GM18951 (cell line): ENCODE results near the gene MICALL1.

ENCODE experiments used
- POLR2A ChIP-seq: IDR thresholded peaks from 4 replicates; pipeline ENCODE4 v1.6.1; 2011; ENCODE audit warnings: mild to moderate bottlenecking; ENCODE audit not compliant: insufficient read length, insufficient read depth; ENCODE audit errors: extremely low read depth
- in situ Hi-C: fragments of 300-500 bp; cut with MboI; formaldehyde crosslinking; loops from one replicate; pipeline ENCODE4 v1.12.0; 2022; ENCODE audit warnings: low sequenced_read_pairs, mixed read lengths, inconsistent platforms; ENCODE audit not compliant: unreplicated experiment

The MICALL1 gene

DNA sequence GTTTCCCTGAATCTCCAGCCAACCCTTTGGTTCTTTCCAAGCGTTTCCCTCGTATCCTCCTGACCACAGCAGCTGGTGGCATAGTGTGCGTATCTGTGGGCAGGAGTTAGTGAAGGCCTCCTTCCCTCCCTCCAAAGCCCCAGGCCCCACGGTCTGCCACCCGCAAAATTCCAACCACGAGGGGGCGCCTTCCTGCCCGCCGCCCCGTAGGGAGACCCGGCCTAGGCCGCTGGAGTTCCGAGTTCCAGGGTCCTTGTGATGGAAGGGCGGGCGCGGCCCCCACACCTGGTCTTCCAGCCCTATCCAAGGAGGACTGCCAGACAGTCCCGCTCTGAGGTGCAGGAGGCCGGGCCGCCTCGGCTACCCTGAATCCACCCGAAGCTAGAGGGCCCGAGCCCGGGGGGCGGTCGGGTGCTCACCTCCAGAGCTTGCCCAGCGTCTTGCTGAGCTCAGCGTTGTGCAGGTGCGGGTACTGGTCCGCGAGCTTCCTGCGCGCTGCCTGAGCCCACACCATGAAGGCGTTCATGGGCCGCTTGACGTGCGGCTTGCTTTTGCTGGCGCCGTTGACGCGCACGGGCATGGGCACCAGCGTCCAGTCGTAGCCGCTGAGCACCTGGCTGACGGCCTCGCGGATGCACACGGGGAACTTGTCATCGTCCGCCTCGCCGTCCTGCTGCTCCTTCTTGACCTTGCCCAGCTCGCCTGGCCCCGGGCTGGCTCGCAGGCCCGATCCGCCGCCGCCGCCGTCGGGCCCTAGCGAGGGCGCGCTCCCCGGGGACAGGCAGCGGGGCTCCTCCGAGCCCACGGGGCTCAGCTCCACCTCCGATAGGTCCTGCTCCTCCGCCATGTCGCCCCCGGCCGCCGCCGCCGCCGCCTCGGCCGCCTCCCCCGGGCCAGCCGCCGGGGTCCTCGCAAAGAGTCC is 77.1 kb downstream of the MICALL1 start:
- TF ChIP-seq POLR2A: no peak
- in situ Hi-C loops: no loop called here

DNA sequence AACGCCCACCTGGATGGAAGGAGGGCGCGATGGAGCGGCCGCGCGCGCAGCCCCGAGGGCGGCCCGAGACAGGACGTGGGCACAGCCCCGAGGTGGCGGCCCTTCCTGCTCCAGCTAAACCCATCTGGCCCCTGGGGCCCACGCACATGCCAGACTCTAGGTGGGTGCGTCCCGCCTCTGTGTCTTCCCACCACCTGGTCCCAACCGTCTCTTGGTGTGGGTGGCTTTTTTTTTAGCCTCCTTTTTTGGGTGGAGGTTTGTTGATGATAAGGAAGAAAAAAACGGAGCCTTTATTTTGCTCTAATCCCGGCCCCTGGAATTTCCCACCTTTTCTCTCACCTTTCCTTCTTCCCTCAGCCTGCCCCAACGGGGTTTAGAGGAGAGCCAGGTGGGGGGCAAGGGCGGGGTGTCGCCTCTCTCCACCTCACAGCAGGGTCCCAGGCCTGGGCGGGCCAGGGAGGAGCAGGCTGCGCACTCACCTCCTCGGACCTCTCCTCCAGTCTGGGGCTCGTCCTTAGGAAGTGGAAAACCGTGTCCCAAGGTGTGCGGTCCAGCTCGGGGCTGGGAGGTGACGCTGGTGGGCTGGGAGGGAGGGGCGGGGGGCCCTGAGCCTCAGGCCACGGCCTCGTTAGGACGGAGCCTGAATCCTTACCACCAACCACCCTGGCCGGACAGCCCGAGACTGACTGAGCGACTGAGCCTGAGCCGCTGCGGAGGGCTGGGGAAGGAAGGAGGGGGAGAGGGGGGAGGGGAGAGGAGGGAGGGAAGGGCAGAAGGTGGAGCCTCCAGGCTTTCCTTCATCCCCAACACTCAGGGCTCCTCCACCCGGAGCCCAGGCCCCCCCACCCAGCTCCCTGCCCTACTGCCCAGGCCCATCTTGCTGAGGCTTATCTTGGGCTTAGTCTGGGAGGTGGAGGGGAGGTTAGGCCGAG is 78.0 kb downstream of the MICALL1 start, which contains the start of gene SOX10:
SOX10 (minus strand) TSS at position 696 of the 932 bp plus-strand sequence. CDS start 771 bp downstream, outside the sequence.
- no peak for TF ChIP-seq POLR2A
- in situ Hi-C loops: no loop called here

DNA sequence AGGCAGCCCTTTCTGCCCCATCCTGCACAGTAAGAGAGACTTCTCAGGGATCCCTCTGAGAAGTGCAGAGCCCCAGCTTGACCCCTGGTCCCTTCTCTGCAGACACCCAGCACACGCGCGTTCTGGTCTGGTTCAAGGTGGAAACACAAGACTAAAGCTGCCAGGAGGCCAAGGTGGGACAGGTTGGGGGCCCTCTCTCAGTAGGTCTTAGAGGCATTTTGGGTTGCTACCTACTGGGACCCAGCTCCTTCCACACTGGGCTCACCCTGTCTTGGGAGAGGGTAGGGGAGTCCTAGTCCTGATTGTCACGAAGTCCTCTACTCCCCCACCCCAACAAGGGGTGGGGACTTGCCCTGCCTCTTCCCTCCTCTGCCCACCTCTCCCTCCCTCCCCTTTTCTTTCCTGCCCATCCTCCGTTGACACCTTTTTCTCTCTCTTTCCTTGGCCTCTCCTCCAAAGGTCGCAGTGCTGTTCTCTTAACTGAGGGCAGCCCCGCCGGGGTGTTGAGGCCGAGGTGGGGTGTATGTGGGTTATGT is 79.0 kb downstream of the MICALL1 start:
- in situ Hi-C loops: no loop called here
- no peak for TF ChIP-seq POLR2A

DNA sequence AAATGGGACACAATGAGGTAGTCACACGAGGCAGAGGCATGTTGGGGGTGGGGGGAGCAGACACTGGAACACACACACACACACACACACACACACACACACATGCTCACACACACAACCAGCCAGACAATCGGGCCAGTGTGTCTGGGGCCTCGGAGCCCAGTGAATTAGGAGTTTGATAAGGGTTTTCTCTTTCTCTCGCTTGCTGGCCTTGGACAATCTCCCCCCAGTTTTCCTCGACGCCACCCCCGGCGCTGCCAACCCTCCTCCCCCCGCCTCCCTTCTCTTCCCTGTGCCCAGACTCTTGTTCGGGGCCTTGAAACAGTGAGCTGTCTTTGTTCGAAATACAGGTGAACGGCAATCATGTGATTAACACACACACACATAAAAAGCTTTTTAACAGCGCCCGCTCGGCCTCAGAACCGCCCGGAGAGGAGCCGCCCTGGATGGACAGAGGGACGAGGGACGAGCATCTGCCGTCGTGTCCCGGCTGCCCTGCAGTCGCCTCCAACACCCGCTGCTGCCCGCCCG is 79.7 kb downstream of the MICALL1 start:
- in situ Hi-C loops: no loop called here
- TF ChIP-seq POLR2A: no peak

DNA sequence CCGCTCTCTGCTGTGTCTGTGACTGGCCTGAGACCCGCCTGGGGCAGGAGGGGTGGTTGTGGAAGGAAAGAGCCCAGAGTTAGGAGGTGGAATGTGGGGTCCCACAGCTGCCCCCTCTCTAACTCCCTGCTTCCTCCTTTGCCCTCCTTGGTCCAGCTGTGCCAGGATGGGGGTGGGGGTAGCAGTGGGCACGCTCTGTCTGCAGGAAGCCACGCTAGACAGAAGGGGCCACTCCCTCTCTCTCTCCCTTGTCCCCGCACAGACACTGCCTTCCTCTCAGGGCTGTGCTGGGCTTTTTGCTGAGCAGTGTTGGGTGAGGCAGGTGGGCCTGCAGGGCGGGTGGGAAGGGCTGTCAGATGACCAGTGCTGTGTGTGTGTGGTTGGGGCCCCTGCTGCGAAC is 80.3 kb downstream of the MICALL1 start:
- TF ChIP-seq POLR2A: no peak
- in situ Hi-C loops: no loop called here

DNA sequence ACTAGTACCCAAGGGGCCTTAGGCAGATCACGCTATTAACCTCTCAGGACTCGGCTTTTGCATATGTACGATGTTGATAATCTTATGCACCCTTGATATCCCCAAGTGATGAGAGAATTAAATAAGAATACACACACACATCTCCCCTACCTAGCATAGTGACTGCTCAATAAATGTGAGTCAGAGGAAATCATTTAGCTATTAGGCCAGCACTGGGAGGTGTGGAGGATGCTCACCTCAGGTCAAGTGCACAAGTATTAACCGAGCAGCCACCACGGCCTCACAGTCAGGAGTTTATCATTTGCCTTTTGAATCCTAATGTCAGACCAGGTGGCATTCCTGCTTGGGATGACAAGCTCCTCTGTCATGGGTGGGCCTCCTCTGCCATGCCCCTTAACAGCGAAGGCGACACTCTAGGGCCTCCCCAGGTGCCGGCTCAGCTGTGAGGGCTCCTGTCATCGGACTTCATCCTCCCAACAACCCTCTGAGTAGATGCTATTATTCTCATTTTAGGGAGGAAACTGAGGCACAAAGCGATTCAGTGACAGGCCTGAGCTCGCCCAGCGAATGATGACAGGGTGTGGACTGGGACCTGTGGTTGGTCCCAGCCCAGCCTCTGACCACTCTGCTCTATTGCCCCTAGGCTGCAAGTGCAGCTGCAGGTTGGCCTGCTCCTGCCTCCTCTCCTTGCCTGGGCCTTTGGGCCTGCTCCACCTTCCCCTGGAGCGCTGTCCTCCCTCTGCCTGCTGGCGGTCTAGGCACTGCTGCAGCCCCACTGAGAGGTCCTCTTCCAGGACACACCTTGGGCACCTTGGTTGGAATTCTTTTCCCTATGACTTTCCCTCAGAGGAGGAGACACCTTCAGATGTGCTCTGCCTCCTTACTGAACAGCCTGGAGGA is 83.3 kb downstream of the MICALL1 start:
- TF ChIP-seq POLR2A: no peak
- in situ Hi-C loops: no loop called here

DNA sequence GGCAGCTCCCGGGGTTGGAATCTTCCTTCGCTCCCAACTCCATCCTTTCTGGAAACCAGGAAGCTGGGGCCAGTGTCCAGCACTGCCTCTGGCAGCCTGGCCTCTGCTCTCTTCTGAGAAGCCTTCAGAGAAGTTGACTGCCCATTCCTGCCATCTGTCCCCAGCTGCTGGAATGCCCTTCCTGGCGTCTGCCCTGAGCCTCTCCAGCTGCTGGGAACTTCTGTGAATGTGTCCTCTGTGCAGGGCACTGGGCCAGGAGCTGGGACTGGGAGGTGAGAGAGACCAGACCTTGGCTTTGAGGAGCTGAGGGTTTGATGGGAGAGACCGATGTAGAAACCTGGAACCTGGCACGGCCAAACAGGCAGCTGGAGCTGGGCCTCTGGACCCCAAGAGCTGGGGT is 84.2 kb downstream of the MICALL1 start:
- no peak for TF ChIP-seq POLR2A
- in situ Hi-C loops: no loop called here

DNA sequence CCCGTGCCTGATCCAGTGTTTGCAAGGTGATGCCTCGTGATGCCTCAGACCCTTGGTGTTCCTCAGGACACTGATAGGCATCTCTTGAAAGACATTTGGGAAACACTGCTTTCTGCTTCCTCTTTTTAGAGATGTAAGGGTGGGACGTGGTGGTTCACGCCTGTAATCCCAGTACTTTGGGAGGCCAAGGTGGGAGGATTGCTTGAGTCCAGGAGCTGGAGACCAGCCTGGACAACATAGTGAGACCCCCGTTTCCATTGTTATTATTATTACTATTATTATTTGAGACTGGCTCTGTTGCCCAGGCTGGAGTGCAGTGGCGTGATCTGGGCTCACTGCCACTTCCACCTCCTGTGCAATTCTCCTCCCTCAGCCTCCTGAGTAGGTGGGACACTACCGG is 84.8 kb downstream of the MICALL1 start:
- in situ Hi-C loops: no loop called here
- TF ChIP-seq POLR2A: no peak

DNA sequence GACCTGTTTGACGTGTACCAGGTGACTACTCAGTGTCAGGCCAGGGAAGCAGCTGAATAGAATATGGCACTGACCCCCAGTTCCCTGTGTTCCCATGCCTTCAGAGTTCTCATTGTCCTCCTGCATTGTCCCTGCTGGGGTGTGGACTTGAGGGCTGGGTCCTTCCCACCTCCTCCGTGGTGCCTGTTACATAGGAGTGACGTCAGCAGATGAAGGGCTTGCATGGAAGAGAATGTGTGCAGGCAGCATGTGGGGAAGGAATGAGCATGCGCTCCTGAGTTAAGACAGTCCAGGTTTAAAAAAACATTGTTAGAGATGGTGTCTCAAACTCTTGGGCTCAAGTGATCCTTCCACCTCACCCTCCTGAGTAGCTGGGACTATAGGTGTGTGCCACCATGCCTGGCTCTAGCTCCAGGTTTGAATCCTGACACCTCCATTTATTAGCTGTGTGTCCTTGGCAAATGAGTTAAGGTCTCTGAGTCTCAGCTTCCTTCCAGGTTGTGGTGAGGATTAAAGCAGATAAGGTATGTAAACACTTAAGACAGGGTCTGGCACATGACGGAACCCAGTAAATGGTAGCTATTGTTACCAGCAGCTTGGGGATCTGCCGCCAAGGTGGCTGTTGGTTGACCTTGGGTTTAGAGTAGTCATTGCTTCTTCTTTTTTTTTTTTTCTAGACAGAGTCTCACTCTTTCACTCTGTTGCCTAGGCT is 85.8 kb downstream of the MICALL1 start:
- in situ Hi-C loops: no loop called here
- TF ChIP-seq POLR2A: no peak
